GM18951 (cell line): ENCODE data around the gene THSD4.

Source experiments
- POLR2A ChIP-seq: IDR thresholded peaks from 4 replicates; pipeline ENCODE4 v1.6.1; 2011; ENCODE audit warnings: mild to moderate bottlenecking; ENCODE audit not compliant: insufficient read length, insufficient read depth; ENCODE audit errors: extremely low read depth
- in situ Hi-C: fragments of 300-500 bp; cut with MboI; formaldehyde crosslinking; loops from one replicate; pipeline ENCODE4 v1.12.0; 2022; ENCODE audit warnings: low sequenced_read_pairs, mixed read lengths, inconsistent platforms; ENCODE audit not compliant: unreplicated experiment

THSD4 gene

GRCh38 chr15:71592203-71592602, 476.9 kb downstream of the THSD4 start:
- in situ Hi-C loops = no loop called here
- TF ChIP-seq POLR2A = no peak

- in situ Hi-C loops = no loop called here
- no peak for TF ChIP-seq POLR2A
These were observed 480.7 kb downstream of the THSD4 start for GRCh38 chr15:71595846-71596553.

GRCh38 chr15:71596672-71597071, 481.4 kb downstream of the THSD4 start:
- in situ Hi-C loops = no loop called here
- TF ChIP-seq POLR2A = no peak

DNA sequence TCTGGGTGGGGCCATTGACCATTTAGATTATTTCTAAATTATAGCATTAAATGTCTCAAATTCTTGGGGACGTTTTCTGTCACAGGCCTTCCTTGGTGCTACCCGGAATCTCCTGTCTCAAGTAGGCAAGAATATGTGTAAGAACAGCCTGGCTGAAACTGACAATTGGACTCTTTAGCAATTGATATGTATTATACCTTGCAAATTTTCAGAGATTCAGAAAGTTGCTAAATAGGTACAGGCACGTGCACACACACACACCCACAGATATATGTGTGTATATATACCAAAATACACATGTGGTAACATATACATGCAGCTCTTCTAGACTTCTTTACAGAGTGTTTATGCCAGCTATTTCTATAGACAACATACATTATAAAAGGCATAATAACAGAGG, 481.9 kb downstream of the THSD4 start:
- TF ChIP-seq POLR2A = no peak
- in situ Hi-C loops = no loop called here

DNA sequence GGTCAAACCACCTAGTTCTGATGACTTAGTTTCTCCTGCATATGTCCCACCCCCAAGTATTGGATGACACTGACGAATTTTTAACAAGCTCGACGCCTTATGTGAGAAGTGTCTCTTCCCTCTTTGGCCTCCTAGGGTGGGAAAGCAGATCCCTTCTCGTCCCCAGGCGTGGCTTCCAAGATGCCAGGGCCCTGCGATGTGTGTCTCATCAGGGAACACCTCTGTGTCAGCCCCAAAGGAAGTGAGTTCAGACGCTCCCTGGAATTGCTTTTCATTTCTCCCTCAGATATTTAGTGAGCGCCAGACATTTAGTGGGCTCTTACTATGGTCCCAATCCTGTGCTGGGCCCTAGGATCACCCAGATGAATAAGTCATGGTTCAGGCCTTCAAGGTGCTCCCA, 482.4 kb downstream of the THSD4 start:
- TF ChIP-seq POLR2A = no peak

GRCh38 chr15:71598741-71599140, 483.5 kb downstream of the THSD4 start:
- in situ Hi-C loops = no loop called here
- TF ChIP-seq POLR2A = no peak

More for the DNA sequence above, 482.4 kb downstream of the THSD4 start:
- in situ Hi-C loops = no loop called here

DNA sequence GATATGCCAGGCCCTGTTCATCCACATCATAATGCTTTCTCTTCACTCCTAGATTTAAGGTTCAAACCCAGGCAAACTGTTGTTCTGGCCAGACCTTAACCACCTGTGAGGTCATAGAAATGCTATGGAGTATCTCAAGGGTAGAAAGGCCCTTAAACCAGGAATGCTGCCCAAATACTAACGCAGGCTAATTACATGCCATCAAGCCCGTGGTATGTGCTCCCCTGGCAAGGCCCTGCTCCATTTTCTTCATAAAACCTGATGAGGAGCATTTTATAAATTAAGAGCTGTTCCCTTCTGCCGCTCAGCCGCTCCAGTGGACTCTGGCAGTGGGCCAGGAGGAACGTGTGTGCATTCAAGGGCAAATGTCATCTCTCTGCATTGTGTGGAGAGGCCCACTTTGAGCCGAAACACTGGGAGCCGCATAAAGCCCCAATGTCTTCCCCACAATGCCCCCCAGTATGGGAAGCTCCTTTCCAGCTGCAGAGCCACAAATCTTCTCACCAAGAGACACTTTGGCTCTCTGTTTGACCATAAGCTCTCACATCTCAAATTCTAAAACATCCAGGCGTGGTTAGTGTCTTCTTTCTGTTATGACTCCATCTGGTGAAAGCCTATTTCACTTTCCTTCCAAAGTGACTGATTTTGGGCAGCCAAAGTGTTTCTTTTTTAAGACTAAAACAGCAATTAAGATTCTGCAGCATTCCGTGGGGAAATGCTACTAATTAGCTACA, 484.3 kb downstream of the THSD4 start:
- TF ChIP-seq POLR2A = no peak
- in situ Hi-C loops = no loop called here

- TF ChIP-seq POLR2A = no peak
- in situ Hi-C loops = no loop called here
These were observed 485.0 kb downstream of the THSD4 start for GRCh38 chr15:71600237-71600636.

GRCh38 chr15:71601038-71601834, 486.0 kb downstream of the THSD4 start:
- no peak for TF ChIP-seq POLR2A
- in situ Hi-C loops = no loop called here

DNA sequence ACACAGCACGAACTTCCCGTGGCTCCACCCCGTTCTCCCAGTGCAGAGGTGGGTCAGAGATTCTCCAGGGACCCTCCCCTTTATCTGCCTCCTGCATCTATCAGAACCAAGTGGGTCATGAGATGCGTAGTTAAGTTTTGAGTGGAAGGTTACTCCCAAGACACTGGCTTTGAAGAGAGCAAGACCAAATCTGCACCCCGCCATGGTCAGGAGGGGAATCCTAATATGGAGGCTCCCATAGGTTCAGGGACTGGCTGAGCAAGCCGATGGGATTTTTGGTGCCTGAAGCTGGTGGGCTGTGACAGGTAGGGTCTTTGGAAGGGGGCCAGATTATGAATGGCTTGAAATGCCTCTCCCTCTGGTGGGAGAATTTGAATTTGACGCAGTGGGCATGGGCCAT, 488.1 kb downstream of the THSD4 start:
- TF ChIP-seq POLR2A = no peak
- in situ Hi-C loops = no loop called here

GRCh38 chr15:71607383-71607782, 492.1 kb downstream of the THSD4 start:
- TF ChIP-seq POLR2A = no peak
- in situ Hi-C loops = no loop called here

GRCh38 chr15:71610728-71611552, 495.7 kb downstream of the THSD4 start:
- in situ Hi-C loops = no loop called here
- TF ChIP-seq POLR2A = no peak
